Astrocyte (in vitro differentiated cells and primary cell): ENCODE measurements around the gene TNFRSF9. TPM values are rescaled to one million over a fixed set of nuclear protein-coding genes. Genes with fewer than 3 reads are reported as not detected.

Experiments
- DNase-seq: peaks from one replicate; pipeline ENCODE4 v3.0.0-alpha.2; 2010; ENCODE audit warnings: low read depth
- FAIRE-seq: peaks from 2 replicates; lab custom pipeline; 2011; peaks lifted over from hg19 to GRCh38; lab: Jason Lieb, UNC
- H2AFZ ChIP-seq: 2 replicates; pipeline ENCODE4 v1.6.0; 2012; ENCODE audit warnings: low read depth, low read length, inconsistent platforms
- H3K27ac ChIP-seq: 2 replicates; pipeline ENCODE4 v1.5.1; 2011; ENCODE audit warnings: low read depth, low read length, inconsistent platforms
- H3K27me3 ChIP-seq: 2 replicates; pipeline ENCODE4 v1.6.0; 2011; ENCODE audit warnings: low read length, inconsistent platforms; ENCODE audit not compliant: insufficient read depth
- H3K36me3 ChIP-seq: 2 replicates; pipeline ENCODE4 v1.5.1; 2011; ENCODE audit warnings: low read length, inconsistent platforms; ENCODE audit not compliant: insufficient read depth
- H3K4me1 ChIP-seq: 2 replicates; pipeline ENCODE4 v1.5.1; 2011; ENCODE audit warnings: low read length, inconsistent platforms; ENCODE audit not compliant: insufficient read depth
- H3K4me2 ChIP-seq: 2 replicates; pipeline ENCODE4 v1.6.0; 2012; ENCODE audit warnings: low read length, inconsistent platforms
- H3K4me3 ChIP-seq: 2 replicates; pipeline ENCODE4 v1.5.1; 2011; ENCODE audit warnings: low read depth, mild to moderate bottlenecking, low read length, inconsistent platforms; ENCODE audit not compliant: insufficient read depth
- H3K79me2 ChIP-seq: 2 replicates; pipeline ENCODE4 v1.6.0; 2012; ENCODE audit warnings: mild to moderate bottlenecking, low read length, inconsistent platforms; ENCODE audit not compliant: insufficient read depth
- H3K9ac ChIP-seq: 2 replicates; pipeline ENCODE4 v1.6.0; 2012; ENCODE audit warnings: mild to moderate bottlenecking, low read length, inconsistent platforms
- H3K9me3 ChIP-seq: 2 replicates; pipeline ENCODE4 v1.5.1; 2012; ENCODE audit warnings: low read depth, mild to moderate bottlenecking, low read length, inconsistent platforms; ENCODE audit not compliant: insufficient read depth
- H4K20me1 ChIP-seq: 2 replicates; pipeline ENCODE4 v1.6.0; 2012; ENCODE audit warnings: low read length, inconsistent platforms; ENCODE audit not compliant: insufficient read depth
- H3K27ac Mint-ChIP-seq: one replicate; pipeline ENCODE4 v1.8.0; 2021; ENCODE audit warnings: mild to moderate bottlenecking, mixed read lengths; ENCODE audit not compliant: unreplicated experiment
- H3K27me3 Mint-ChIP-seq: one replicate; pipeline ENCODE4 v1.8.0; 2021; ENCODE audit warnings: low read depth, mixed read lengths; ENCODE audit not compliant: unreplicated experiment
- H3K36me3 Mint-ChIP-seq: one replicate; pipeline ENCODE4 v1.8.0; 2021; ENCODE audit warnings: low read depth, mixed read lengths; ENCODE audit not compliant: unreplicated experiment
- H3K4me1 Mint-ChIP-seq: one replicate; pipeline ENCODE4 v1.8.0; 2021; ENCODE audit warnings: low read depth, mixed read lengths; ENCODE audit not compliant: unreplicated experiment
- H3K4me3 Mint-ChIP-seq: one replicate; pipeline ENCODE4 v1.8.0; 2021; ENCODE audit warnings: mild to moderate bottlenecking, moderate library complexity, mixed read lengths; ENCODE audit not compliant: unreplicated experiment
- H3K9me3 Mint-ChIP-seq: one replicate; pipeline ENCODE4 v1.8.0; 2021; ENCODE audit warnings: mild to moderate bottlenecking, mixed read lengths; ENCODE audit not compliant: unreplicated experiment
- EZH2 ChIP-seq: IDR thresholded peaks from 2 replicates; pipeline ENCODE4 v1.6.1; 2012; ENCODE audit warnings: mild to moderate bottlenecking, low read length, inconsistent platforms; ENCODE audit not compliant: insufficient read depth
- total RNA-seq: library from RNA; stranded (reverse); gene quantifications from 2 replicates; pipeline ENCODE4 v1.2.1, GENCODE V29; 2021
- TF ChIP-seq, protein P1 (sequence below): IDR thresholded peaks from 2 replicates; pipeline ENCODE4 v1.5.1; 2011; ENCODE audit warnings: low read depth, mild to moderate bottlenecking, inconsistent platforms, low read length, moderate library complexity; ENCODE audit not compliant: insufficient read depth

TNFRSF9 gene
- total RNA-seq, 1 donor from 2014 or later: 3.4 TPM

DNA sequence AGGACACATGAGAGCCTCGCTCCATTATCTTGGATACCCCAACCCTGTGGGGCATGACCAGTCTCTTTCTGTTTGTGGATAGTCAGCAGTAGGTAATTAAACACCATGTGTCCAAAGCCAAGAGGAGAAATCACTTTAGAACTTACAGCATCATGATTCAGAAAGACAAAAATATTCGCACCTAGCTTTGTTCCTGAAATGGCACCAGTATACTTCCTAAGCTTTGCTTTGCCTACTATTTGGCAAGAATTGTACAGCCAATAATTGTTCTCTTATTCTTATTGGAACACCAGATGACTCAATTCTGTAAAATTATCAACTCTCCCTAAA, 24.2 kb downstream of the TNFRSF9 start:
- no peak for FAIRE-seq
- no peak for TF ChIP-seq EZH2
- TF ChIP-seq, protein P1, sequence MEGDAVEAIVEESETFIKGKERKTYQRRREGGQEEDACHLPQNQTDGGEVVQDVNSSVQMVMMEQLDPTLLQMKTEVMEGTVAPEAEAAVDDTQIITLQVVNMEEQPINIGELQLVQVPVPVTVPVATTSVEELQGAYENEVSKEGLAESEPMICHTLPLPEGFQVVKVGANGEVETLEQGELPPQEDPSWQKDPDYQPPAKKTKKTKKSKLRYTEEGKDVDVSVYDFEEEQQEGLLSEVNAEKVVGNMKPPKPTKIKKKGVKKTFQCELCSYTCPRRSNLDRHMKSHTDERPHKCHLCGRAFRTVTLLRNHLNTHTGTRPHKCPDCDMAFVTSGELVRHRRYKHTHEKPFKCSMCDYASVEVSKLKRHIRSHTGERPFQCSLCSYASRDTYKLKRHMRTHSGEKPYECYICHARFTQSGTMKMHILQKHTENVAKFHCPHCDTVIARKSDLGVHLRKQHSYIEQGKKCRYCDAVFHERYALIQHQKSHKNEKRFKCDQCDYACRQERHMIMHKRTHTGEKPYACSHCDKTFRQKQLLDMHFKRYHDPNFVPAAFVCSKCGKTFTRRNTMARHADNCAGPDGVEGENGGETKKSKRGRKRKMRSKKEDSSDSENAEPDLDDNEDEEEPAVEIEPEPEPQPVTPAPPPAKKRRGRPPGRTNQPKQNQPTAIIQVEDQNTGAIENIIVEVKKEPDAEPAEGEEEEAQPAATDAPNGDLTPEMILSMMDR: no peak
- H3K79me2 ChIP-seq: no peaks in the 10 kb centered on the region
- H2AFZ ChIP-seq: no peak overlapping the region
- no peaks in the 10 kb centered on the region for H3K9me3 Mint-ChIP-seq
- H3K4me1 ChIP-seq: peaks cover 5% of the 10 kb centered on the region
- no peak overlapping the region for H3K27ac Mint-ChIP-seq
- H3K27me3 Mint-ChIP-seq: no peaks in the 10 kb centered on the region
- no peaks in the 10 kb centered on the region for H4K20me1 ChIP-seq
- no peak overlapping the region for H3K4me3 ChIP-seq
- H3K9ac ChIP-seq: no peak overlapping the region
- no peak overlapping the region for H3K4me2 ChIP-seq
- H3K36me3 Mint-ChIP-seq: no peaks in the 10 kb centered on the region
- H3K27ac ChIP-seq: no peak overlapping the region
- H3K27me3 ChIP-seq: no peaks in the 10 kb centered on the region
- no peaks in the 10 kb centered on the region for H3K9me3 ChIP-seq
- no peaks in the 10 kb centered on the region for H3K4me1 Mint-ChIP-seq
- H3K4me3 Mint-ChIP-seq: no peak overlapping the region
- H3K36me3 ChIP-seq: no peaks in the 10 kb centered on the region
- no peak for DNase-seq

DNA sequence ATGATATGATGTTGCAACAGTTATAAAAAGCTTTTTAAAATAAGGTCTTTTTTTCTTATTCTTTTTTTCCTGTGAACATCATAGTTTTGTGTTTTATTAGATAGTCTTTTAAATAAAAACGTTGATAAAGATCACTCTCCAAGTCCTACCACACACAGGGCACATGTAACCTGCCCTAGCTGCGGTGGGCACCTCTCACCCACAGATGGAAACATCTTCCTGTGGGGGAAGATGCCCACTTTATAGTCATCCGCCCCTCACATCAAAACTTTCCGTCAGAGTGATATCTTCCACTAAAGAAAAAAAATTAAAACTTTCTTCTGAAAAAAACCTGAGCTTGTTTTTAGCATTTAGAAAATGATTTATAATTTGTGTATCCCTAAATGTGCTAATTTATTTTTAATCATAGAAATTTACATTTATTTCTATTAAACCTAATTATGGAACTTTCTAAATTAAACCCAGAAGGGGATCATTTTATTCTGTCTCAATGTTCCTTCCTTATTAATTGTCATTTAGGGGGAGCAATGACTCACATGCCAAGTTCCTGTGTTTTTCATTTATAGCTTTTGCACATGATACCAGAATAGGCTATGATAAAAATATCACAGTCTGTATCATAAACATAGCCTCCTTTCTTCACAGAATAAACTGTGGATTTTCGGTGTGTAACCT, 24.7 kb downstream of the TNFRSF9 start:
- Mint-ChIP-seq H3K36me3 (no peaks in the 10 kb centered on the region), H3K9me3 (peaks cover 1% of the 10 kb centered on the region), H3K4me3 (no peak overlapping the region), H3K27ac (no peak overlapping the region), H3K4me1 (no peaks in the 10 kb centered on the region), H3K27me3 (no peaks in the 10 kb centered on the region)
- Histone ChIP-seq H3K4me3 (no peak overlapping the region), H3K4me2 (no peak overlapping the region), H3K27ac (no peak overlapping the region), H3K9ac (no peak overlapping the region), H3K4me1 (peaks cover 5% of the 10 kb centered on the region), H3K79me2 (no peaks in the 10 kb centered on the region), H2AFZ (no peak overlapping the region), H3K27me3 (no peaks in the 10 kb centered on the region), H3K36me3 (no peaks in the 10 kb centered on the region), H4K20me1 (no peaks in the 10 kb centered on the region), H3K9me3 (no peaks in the 10 kb centered on the region)
- no peak for DNase-seq
- FAIRE-seq: no peak
- no peak for TF ChIP-seq EZH2
- TF ChIP-seq, protein P1: no peak

DNA sequence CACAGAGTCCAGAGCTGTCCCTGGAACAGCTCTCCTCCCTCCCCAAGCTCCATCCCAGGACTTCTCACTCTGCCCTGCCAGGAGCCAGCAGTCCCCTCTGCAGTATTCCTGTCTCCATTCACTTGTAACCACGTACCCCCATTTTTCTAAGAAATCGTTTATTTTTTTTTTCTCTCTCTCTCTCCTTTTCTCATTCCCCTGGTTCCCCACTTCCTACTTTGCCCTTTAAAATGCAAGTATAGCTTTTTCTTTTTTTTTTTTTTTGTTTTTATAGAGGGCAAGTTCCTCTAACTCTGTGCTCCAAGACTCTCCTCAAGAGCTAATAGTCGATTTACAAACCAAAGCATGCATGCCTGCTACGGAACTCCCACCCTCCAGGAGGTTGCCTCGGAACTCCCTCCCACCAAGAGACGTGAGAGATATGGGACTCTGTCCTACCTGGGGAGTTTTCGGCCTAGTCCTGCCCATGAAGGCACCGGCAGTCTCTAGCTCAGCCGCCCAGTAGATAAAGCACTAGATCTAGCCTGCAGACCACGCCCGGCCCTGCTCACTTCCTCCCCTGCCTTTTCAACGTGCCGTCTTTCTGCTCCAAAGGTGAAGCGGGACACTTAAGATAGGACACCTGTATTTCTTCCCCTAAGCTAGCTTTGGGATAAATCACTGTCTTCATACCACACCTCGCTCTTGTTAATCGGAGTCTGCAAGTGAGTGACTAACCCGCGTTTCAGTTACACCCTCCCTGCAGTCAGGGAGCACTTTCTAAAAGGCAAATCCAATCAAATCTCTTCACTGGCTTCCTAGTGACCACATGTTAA, 27.7 kb downstream of the TNFRSF9 start:
- Histone ChIP-seq H3K79me2 (no peaks in the 10 kb centered on the region), H3K4me2 (no peak overlapping the region), H3K4me3 (no peak overlapping the region), H3K9me3 (no peaks in the 10 kb centered on the region), H3K27me3 (no peaks in the 10 kb centered on the region), H3K27ac (no peak overlapping the region), H2AFZ (no peak overlapping the region), H4K20me1 (no peaks in the 10 kb centered on the region), H3K36me3 (no peaks in the 10 kb centered on the region), H3K4me1 (no peaks in the 10 kb centered on the region), H3K9ac (no peak overlapping the region)
- H3K4me1 Mint-ChIP-seq: no peaks in the 10 kb centered on the region
- H3K4me3 Mint-ChIP-seq: no peak overlapping the region
- H3K27ac Mint-ChIP-seq: no peak overlapping the region
- peaks cover 3% of the 10 kb centered on the region for H3K9me3 Mint-ChIP-seq
- no peaks in the 10 kb centered on the region for H3K27me3 Mint-ChIP-seq
- FAIRE-seq (no peak), DNase-seq (no peak)
- TF ChIP-seq, protein P1: no peak
- TF ChIP-seq EZH2: no peak
- H3K36me3 Mint-ChIP-seq: no peaks in the 10 kb centered on the region
